GM18858 (cell line): ENCODE results near the gene ZNF506.
"Not testable (repeated sequence)": the region's sequence is repeated elsewhere in the genome, so short reads cannot be mapped to it uniquely, and the experiment has no call there.

Experiments used
- ATAC-seq: cut with Tn5 transposase; IDR thresholded peaks from one replicate; pipeline ENCODE4 v1.9.1; 2021; ENCODE audit not compliant: unreplicated experiment

ZNF506 gene

DNA sequence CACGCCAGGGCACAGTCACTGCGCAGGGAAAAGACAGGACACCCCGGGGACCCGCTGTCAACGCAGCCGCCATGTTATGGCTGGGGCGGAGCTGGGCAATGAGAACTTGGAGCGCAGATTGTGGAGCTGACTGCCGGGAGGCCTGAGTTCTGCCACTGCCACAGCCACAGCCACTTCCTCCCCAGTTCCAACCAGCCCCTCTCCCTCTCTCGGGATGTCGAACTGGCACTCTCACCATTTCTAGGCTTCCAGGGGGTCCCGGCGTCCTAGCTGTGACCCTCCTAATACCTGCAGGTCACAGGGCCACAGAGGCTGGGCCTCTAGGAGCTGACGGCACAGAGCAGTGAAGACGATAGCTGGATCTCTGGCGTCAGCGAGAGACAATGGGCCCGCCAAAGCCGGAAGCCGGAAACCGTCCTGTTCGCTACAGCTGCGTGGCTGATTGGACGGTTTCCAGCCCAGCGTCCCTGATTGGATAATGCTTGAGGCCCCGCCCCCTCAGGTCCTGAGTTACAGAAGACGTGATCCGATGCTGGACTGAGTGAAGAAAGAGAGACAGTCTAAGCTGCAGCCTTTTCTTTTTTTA lies at the start of gene ZNF506:
TSS of gene ZNF506 (minus strand) at position 385 of the 586 bp plus-strand sequence. CDS start at position 238, 147 bp downstream.
- peak; percentile 64 for ATAC-seq

DNA sequence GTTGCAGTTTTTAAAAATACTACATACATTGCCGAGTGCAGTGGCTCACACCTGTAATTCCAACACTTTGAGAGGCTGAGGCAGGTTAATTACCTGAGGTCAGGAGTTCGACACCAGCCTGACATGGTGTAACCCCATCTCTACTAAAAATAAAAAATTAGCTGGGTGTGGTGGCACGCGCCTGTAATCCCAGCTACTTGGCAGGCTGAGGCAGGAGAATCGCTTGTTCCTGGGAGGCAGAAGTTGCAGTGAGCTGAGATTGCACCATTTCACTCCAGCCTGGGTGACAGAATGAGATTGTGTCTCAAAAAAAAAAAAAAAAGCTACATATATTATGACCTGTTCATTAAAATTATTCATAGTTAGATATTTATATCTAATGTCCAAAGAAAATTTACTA lies 48.5 kb upstream of the ZNF506 start:
- ATAC-seq, result not testable (repeated sequence)

DNA sequence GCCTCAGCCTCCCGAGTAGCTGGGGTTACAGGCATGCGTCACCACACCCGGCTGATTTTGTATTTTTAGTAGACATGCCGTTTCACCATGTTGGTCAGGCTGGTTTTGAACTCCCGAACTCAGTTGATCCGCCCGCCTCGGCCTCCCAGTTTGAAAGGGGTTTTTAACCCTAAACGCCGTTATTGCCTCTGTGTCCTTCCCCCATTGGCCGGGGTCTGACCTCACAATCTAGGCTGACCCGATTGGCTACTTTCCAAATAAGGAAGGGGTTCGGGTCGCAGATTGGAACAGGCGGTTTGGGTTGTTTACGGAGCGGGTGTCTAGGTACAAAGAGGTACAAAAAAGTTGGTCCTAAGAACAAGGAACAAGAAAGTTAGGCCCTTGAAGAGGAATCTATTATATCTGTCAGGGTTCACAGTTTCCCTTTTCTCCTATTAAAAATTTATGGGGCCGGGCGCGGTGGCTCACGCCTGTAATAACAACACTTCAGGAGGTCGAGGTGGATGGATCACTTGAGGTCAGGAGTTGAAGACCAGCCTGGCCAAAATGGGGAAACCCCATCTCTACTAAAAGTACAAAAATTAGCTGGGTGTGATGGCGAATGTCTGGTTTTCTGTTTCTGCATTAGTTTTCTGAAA lies 45.2 kb upstream of the ZNF506 start:
- ATAC-seq, result no peak

DNA sequence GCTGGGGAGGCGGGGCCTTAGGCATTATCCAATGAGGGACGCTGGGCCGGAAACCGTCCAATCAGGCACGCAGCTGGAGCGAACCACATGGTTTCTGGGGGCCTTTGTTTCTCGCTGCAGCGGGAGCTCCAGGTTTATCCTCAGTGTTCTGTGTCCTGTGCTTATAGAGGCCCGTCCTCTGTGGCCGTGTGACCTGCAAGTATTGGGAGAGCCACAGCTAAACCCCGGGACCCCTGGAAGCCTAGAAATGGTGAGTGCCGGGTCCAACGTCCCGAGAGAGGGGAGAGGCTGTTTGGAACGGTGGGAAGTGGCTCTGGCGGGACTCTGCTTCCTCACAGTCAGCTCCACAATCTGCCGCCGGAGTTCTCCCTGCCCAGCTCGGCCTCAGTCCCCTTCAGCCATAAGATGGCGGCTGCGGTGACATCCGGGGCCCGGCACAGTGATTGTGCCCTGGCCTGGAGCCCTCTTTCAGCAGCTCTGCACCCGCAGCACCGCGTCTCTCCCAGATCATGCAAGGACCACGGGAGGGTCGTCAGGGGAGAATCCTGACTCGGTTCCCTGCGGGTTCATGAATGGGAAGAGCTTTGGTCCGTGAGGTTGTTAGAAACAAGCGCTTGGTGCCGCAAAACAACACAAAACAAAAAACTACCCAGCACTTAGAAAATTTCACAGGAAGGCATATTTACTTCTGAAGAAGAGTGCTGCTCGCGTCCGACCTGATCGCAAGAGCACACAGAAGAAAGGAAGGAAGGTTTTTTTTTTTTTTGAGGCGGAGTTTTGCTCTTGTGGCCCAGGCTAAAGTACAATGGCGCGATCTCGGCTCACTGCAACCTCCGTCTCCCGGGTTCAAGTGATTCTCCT lies 44.4 kb upstream of the ZNF506 start, which contains the start of gene ZNF253:
TSS of gene ZNF253 (plus strand) at position 133 of the 861 bp plus-strand sequence. CDS start at position 248, 115 bp downstream.
- ATAC-seq, result peak; percentile 97

DNA sequence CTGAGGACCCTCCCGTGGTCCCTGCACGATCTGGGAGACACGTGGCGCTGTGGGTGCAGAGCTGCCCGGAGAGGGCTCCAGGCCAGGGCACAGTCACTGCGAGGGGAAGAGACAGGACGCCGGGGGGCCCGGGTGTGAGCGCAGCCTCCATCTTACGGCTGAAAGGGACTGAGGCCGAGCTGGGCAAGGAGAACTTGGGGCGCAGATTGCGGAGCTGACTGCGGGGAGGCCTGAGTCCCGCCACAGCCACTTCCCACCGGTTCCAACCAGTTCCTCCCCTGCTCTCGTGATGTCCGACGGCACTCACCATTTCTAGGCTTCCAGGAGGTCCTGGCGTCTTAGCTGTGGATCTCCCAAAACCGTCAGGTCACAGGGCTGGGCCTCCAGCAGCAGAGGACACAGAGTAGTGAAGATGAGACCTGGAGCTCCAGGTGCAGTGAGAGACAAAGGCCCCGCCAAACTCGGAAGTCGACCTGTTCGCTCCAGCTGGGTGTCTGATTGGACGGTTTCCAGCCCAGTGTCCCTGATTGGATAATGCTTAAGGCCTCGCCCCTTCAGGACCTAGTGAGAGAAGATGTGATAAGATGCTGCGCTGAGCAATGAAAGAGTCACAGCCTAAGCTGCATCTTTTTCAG lies 39.3 kb upstream of the ZNF506 start:
- no peak for ATAC-seq

DNA sequence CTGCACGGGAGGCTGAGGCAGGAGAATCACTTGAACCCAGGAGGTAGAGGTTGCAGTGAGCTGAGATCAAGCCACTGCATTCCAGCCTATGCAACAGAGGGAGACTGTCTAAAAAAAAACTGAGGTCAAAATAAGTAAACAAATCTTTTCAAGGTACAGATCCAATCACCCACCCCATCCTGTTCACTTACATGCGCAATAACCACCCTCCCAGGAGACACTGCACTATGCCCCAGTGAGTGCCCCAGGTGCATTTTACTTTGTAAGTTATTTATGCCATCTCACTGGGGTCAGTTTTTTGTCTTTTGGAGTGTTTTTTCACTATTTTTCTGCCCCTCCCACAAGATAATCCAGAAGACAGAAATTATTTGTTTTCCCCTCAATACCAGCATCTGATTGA lies 37.2 kb upstream of the ZNF506 start:
- no peak for ATAC-seq

DNA sequence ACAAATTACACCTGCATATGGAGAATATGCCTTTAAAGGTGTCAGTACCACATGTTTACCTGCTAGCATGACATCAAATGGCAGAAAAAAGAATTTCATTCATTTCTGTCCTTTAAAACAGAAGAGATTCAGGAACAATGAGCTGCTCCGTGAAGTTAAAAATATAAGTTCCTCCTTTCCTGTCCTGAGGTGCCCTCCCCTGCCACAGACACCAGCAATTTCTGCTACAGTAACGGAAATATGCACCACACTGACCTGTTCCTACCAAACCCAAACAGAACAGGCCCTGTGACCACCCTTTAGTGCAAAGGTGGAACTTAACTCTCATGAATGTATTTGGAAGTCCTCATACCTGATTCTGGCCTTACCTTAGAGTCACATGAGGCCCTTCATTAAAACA lies 30.2 kb upstream of the ZNF506 start:
- ATAC-seq, result not testable (repeated sequence)

DNA sequence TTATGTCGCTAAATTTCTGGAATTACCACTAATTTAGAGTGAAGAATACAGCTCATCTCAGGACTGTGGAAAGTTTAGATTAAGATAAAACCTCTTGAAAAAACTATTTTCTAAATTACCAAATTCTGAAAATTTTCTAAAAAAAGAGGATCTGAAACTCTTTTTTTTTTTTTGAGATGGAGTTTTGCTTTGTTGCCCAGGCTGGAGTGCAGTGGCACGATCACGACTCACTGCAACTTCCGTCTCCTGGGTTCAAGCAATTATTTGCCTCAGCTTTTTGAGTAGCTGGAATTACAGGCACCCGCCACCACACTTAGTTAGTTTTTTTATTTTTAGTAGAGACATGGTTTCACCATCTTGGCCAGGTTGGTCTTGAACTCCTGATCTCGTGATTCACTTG lies 27.5 kb upstream of the ZNF506 start:
- no peak for ATAC-seq

DNA sequence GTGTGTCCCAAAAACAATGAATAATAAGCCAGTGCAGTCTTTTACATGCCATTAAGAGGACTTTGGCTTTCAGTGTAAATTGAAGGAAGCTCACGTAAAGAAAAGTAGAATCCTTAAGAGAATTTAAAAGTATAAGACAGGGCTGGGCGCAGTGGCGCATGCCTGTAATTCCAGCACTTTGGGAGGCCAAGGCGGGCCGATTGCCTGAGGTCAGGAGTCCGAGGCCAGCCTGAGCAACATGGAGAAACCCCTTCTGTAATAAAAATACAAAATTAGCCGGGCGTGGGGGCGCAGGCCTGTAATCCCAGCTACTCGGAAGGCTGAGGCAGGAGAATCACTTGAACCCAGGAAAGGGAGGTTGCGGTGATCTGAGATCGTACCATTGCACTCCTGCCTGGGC lies 26.2 kb upstream of the ZNF506 start:
- no peak for ATAC-seq

DNA sequence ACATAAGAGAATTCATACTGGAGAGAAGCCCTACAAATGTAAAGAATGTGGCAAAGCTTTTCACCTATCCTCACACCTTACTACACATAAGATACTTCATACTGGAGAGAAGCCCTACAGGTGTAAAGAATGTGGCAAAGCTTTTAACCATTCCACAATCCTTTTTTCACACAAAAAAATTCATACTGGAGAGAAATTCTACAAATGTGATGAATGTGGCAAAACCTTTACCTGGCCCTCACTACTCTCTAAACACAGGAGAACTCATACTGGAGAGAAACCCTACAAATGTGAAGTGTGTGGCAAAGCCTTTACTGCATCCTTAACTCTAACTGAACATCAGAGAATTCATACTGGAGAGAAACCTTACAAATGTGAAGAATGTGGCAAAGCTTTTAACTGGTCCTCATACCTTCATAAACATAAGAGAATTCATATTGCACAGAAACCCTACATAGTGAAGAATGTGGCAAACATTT lies 14.0 kb upstream of the ZNF506 start:
- no peak for ATAC-seq

DNA sequence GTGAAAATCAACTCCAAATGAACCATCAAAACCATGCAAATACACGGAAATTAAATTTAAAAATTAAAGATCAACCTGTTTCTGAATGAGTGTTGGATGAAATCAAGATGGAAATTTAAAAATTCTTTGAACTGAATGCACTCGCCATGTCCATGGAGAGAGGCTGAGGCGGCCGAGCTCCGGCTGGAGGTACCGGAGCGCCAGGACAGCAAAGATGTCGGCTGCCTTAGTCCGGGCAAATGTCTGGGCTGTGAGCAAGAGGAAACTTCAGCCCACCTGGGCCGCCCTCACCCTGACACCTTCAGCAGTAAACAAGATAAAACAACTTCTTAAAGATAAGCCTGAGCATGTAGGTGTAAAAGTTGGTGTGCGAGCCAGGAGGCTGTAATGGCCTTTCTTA lies 5.3 kb upstream of the ZNF506 start:
- no peak for ATAC-seq

DNA sequence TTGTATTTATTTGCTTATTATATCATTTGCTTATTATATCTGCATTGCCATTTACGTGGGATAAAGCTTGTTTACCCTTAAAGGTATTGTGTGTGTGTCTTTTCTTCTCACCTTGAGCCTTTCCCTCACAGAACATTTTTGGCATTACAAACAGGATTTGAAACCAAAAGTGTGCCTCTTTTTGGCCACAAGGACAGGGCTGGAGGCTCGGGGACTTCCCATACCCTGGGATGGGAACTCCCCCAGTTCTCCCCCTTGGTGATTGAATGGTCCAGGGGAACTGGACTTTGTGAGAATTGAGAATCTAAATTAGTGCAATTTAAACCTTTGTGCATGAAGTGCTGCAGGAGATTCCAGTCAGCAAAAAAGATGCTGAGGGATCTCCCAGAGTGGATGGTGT lies 2.4 kb upstream of the ZNF506 start:
- ATAC-seq, result no peak

DNA sequence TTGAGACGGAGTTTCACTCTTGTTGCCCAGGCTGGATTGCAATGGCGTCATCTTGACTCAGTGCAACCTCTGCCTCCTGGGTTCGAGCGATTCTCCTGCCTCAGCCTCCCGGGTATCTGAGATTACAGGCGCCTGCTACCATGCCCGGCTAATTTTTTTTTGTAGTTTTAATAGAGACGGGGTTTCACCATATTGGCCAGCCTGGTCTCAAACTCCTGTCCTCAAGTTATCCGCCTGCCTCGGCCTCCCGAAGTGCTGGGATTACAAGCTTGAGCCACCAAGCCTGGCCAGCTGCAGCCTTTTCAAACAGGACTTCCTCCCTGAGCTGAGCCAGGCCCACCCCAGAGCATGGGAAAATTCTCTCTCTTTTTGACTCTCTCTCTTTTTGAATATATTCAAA lies 426 bp upstream of the ZNF506 start:
- ATAC-seq, result not testable (repeated sequence)

DNA sequence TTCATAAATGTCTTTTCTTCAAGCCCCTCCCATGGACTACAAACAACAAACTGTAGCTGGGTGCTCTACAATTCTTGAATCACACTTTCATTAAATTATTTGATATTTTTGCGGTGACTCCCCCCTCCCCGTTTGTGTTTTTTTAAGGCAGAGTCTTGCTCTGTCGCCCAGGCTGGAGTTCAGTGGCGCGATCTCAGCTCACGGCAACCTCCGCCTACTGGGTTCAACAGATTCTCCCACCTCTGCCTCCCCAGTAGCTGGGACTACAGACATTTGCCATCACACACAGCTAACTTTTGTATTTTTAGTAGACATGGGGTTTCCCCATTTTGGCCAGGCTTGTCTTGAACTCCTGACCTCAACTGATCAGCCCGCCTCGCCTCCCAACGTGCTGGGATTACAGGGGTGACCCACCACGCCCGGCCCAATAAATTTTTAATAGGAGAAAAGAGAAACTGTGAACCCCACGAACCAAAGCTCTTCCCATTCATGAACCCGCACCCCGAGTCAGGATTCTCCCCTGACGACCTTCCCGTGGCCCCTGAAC lies 703 bp downstream of the ZNF506 start:
- no peak for ATAC-seq

DNA sequence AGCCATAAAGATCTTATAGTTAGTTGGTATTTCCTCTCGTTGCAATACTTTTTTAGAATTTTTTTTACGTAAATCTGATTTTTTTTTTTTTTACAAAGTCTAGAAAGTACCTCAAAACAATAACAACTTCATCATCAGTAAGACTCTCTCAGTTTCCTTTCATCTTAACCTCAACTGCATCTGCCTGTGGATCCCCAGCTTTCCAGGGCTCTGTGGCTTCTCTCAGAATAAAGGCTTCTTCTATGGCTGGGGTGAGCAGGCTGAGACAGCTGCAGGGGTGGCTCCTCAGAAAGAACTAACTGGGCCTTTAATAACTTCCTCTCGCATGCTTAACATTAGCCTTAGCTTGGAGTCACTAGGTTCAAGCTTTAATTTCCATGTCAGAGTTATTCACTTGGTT lies 4.2 kb downstream of the ZNF506 start:
- no peak for ATAC-seq

DNA sequence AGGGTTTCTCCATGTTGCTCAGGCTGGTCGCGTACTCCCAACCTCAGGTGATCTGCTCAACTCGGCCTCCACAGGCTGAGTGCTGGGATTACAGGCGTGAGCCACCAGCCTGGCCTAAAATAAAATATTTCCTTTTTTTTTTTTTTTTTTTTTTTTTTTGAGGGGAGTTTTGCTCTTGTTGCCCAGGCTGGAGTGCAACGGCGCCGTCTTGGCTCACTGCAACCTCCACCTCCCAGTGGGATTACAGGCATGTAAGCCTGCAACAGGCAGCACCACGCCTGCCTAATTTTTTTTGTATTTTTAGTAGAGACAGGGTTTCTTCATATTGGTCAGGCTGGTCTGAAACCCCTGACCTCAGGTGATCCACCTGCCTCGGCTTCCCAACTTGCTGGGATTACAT lies 4.9 kb downstream of the ZNF506 start:
- no peak for ATAC-seq

DNA sequence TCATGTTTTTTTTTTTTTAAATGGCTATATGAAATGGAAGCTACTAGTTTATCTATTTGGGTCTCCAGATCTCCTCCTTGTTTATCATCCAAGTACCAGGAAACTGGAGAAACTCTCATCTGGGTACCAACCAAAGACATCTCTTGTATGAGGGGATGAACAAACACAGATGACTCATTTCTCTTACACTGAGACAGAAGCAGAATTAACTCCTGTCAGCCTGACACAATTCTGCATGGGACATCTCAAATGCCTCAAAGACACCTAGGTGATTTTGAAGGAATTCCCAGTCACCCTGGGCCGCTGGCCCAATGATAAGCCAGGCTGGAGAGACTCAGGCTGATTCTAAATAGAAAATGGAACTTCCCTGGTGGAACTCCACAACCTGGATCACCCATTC lies 9.6 kb downstream of the ZNF506 start:
- not testable (repeated sequence) for ATAC-seq

DNA sequence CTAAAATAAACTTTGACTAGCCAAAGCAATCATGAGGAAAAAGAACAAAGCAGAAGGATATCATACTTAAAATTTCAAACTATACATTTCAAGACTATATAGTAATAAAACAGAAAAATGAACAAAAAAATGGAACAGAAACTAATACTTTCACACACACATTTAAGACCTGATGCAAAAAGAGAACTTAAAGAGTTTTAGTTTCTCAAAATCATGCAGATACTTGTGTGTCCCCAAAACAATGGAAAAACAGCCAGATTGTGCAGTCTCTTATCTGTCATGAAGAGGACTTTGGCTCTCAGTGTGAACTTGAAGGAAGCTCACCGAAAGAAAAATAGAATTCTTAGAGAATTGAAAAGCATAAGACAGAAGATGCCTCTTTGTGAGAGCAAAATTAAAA lies 16.1 kb downstream of the ZNF506 start:
- ATAC-seq, result no peak

DNA sequence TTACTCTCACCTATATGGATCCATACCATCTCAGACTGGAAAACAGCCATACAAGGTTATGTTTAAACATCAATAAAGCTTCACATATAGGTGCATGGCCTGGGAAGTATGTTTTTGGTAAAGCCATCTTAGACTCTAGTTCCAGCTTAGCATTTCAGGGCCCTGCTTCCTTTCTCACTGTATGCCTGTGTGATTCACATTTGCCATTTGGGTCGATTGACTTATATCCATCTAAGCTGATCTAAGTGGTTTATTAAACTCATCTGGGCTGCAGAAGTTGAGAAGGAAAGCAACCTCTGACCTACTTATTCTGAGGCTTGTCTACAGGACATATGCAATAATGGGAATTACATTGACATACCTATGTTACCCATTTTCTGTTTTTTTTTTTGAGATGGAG lies 33.5 kb downstream of the ZNF506 start:
- no peak for ATAC-seq

DNA sequence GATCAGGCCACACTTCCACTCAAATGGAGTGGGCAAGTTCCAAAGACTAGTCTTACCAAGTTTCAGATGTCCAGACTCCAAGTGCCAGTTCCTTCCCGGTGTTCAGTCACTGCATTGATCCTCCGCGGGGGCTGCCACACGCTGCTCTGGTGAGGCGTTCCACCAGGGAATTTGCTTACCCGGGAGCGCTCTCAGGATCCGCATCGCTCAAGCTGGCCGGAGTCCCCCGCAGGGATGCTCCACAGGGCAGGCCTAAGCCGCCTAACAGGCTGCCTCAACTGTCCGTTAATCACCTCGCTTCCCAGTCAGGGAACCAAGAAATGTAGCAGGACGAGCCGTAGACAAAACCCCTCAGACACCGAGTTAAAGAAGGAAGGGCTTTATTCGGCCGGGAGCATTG lies 36.1 kb downstream of the ZNF506 start:
- not testable (repeated sequence) for ATAC-seq

DNA sequence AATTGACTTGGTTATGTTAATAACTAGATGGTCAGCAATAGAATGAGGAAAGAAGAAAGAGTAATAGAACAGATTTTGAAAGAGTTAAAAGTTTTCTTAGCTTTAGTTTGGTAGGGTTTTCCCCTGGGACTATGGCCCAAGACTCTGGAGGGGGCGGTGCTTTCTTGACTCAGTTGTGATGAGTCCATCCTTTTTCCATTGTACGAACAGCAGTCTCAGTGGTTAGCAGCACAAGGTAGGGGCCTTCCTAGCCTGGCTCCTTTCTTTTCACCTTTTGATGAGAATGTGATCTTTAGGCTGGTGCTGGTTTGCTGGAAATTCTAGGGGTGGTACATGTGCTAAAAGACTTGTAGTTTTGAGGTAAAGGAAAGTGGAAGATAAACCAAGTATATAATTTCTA lies 38.8 kb downstream of the ZNF506 start:
- ATAC-seq, result no peak
